Ammon's horn (tissue), 1 donor: ENCODE measurements around the gene ZNRF3.

Experiments used
- DNase-seq: peaks from one replicate; pipeline ENCODE4 v3.0.0-alpha.2; 2016; ENCODE audit warnings: low spot score

The ZNRF3 gene

DNA sequence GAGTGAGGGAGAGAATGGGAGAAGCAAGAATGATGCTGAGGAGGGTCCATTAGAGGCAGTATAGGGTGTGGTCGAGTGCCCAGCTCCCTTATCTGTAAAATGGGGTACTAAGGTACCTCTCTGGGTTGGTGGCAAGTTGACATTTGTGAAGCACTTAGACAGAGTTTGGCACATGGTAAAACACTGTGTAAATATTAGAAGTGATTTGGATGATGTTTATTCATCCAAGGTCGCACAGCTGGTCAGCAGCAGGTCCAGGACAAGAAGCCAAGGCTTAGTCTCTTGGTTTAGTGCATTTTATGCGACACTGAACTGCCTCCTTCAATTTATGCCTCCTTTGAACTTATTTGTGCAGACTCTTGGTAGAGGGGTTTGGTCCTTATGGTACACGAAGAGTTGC is 208.9 kb downstream of the ZNRF3 start:
- no peak for DNase-seq

GRCh38 chr22:29093030-29093429 is 209.7 kb downstream of the ZNRF3 start:
- DNase-seq, result no peak

GRCh38 chr22:29093501-29094300 is 210.3 kb downstream of the ZNRF3 start:
- peak; percentile 51 for DNase-seq

DNA sequence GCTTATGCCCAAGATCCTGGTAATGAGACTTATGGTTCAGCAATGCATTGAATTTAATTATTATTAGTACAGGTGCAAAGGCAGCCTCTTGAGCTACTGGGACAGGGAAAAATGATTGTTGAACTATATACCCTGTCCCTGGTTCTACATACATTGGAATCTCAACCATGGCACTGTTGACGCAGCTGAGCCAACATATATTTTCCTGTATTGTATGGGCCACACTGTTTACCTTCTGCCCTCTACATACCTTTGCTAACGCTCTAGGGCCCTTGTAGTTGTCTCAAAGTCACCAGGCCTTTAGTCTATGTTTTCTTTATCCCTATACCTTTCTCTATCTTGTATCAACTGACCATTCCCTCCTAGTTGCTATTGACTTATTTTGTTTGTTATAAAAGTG is 212.1 kb downstream of the ZNRF3 start:
- DNase-seq, result no peak

DNA sequence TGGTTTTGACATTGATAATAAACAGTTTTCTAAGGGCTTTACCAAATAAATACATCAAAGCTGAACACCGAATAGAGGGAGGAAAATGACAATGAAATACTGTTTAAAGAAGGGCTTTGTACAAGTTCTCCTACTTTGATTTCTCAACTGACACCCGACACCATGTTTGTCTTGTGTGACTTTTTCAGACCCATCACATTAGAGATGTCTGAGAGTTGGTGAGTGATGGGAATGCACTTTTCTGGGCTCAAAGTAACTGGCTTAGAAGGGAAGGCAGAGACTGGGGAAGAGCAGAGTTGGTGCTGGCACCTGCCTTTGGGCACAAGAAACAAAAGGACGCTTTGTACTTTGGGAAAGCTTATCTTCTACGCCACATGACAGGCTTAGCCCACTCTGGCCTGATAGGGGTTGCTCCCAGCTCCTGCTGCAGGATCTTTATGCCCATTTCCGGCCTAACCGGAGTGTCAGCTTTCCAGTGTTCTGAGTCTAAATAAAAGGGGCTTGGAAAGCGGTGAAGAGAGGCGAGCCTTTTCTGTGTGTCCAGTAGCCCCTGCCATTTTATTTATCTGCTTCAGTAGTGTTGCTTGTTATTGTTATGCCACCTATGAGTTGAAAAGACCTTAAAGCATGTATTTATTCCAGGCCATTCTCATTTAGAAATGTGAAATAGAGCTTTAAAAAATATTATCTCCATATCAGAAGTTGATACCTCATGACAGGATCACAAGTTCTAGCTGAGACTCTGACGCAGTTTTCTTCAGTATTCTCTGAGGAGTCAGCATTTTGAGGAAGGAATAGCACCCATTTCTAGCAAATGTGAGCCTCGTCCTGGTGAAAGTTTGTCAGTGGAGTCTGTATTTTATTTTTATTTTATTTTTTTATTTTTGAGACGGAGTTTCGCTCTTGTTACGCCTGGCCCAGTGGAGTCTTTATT is 213.6 kb downstream of the ZNRF3 start:
- DNase-seq, result peak; percentile 57

DNA sequence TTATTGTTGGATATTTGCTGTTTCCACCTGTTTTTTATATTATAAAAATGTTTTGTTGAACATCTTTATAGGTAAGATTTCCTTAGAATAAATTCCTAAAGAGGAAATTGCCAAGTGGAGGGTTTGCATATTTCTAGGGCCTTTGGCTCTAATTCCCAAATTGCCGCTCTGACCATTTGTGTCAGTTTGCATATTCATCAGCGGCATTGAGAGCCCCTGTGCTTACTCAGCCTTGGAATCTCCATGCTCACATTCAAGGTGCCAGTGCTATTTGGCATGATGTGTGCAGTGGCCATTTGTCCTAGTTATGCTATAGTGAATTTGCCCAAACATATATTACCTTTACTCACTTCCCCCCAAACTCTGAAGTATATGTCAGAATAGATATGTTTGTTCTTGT is 214.9 kb downstream of the ZNRF3 start:
- no peak for DNase-seq

GRCh38 chr22:29102300-29102699 is 218.9 kb downstream of the ZNRF3 start:
- no peak for DNase-seq

GRCh38 chr22:29103121-29103520 is 219.7 kb downstream of the ZNRF3 start:
- DNase-seq, result no peak

DNA sequence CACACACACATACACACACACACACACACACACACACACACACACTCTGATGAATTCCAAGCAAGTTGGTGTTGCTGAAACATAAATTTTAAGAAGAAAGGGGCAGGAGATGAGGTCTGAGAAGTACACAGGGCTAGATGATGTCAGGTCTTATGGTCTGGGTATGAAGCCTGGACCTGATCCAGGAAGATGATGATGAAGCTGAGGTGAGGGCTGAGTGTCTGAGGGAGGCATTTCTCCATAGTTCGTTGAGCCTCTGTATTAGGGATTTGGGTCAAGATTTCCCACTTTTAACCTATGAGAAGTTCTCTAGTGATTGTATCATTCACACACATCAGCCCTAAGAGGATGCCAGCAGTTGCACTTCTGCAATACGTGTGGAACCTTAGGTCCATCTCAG is 222.1 kb downstream of the ZNRF3 start:
- no peak for DNase-seq

- no peak for DNase-seq
Observed at GRCh38 chr22:29106839-29107238, 223.5 kb downstream of the ZNRF3 start.
